Stimulated activated CD8-positive, alpha-beta memory T cell treated with anti-CD3 and anti-CD28 coated beads, Interleukin-12 subunit alpha, Interleukin-12 subunit beta, amount 100 ng/mL, for 24 hours (primary cell): ENCODE measurements around the gene STUB1.
A peak's percentile ranks its signal among the peaks of the same experiment; 100 is the strongest.
"Not testable (repeated sequence)": the region's sequence is repeated elsewhere in the genome, so short reads cannot be mapped to it uniquely, and the experiment has no call there.

Experiments
- DNase-seq: peaks from one replicate; pipeline ENCODE4 v3.0.0-alpha.2; 2020; ENCODE audit errors: extremely low read depth

The STUB1 gene

GRCh38 chr16:711548-712320 lies 31.5 kb downstream of the STUB1 start:
- DNase-seq: no peak

GRCh38 chr16:712740-713250 lies 32.6 kb downstream of the STUB1 start:
- DNase-seq: not testable (repeated sequence)

GRCh38 chr16:714079-714478 lies 33.9 kb downstream of the STUB1 start:
- no peak for DNase-seq

- DNase-seq: peak; percentile 87
Observed at GRCh38 chr16:714558-715476, 34.6 kb downstream of the STUB1 start, which contains the start of gene METRN. TSS of gene METRN (plus strand) at chr16:715118. CDS start at chr16:715290, 172 bp downstream.

GRCh38 chr16:715477-716199 lies 35.4 kb downstream of the STUB1 start:
- no peak for DNase-seq

GRCh38 chr16:716200-716568 lies 36.0 kb downstream of the STUB1 start:
- DNase-seq: no peak

- DNase-seq: no peak
Observed at GRCh38 chr16:716768-717325, 36.6 kb downstream of the STUB1 start.

- no peak for DNase-seq
Observed at GRCh38 chr16:717450-718245, 37.4 kb downstream of the STUB1 start.

- no peak for DNase-seq
Observed at GRCh38 chr16:718389-718788, 38.2 kb downstream of the STUB1 start.

- no peak for DNase-seq
Observed at GRCh38 chr16:718922-719321, 38.7 kb downstream of the STUB1 start.

GRCh38 chr16:719815-720446 lies 39.7 kb downstream of the STUB1 start:
- no peak for DNase-seq

GRCh38 chr16:720447-720989 lies 40.3 kb downstream of the STUB1 start:
- DNase-seq: no peak

GRCh38 chr16:720990-721764 lies 41.0 kb downstream of the STUB1 start, which contains the start of gene ANTKMT:
TSS of gene ANTKMT (plus strand) at chr16:721146. CDS start at chr16:721275, 129 bp downstream.
- peak; percentile 56 for DNase-seq

- DNase-seq: no peak
Observed at GRCh38 chr16:721765-722540, 41.7 kb downstream of the STUB1 start.

GRCh38 chr16:722835-723633 lies 42.8 kb downstream of the STUB1 start:
- DNase-seq: no peak

GRCh38 chr16:723695-724094 lies 43.5 kb downstream of the STUB1 start:
- no peak for DNase-seq
